ENCODE results near the gene BRPF3.

Gene BRPF3

DNA sequence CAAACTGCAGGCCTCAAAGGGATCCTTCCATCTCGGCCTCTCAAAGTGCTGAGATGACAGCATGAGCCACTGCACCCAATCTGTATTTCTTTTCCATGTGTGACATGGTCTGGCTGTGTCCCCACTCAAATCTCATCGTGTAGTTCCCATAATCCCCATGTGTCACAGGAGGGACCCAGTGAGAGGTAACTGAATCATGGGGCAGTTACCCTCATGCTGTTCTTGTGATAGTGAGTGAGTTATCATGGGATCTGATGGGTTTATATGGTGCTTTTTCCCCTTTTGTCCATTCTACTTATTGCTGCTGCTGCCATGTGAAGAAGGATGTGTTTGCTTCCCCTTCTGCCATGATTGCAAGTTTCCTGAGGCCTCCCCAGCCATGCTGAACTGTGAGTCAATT is 10.3 kb upstream of the BRPF3 start:
- H3K4me3 ChIP-seq (ENCODE audit: low read length) = no peak overlapping the region
- TF ChIP-seq CTCF (conservative IDR thresholded peaks at IDR 0.05; ENCODE audit: low read depth, low read length) = no peak
- DNase-seq (ENCODE audit: low read depth) = no peak

DNA sequence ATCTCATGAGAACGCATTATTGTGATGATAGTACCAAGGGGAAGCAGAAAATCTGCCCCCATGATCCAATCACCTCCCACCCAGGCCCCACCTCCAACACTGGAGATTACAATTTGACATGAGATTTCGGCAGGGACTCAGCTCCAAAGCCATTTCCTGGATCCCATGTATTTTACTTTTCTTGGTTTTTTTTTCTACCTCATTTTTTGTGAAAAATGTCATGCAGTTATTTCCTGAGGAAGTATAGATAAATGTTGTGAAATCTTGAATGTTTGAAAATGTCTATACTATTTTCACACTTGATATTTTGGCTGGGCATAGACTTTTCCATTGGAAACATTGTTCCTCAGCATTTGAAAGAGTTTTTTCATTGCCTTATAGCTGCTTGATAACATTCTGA is 9.1 kb upstream of the BRPF3 start:
- H3K4me3 ChIP-seq (ENCODE audit: low read length) = no peak overlapping the region
- TF ChIP-seq CTCF (conservative IDR thresholded peaks at IDR 0.05; ENCODE audit: low read depth, low read length) = no peak
- DNase-seq (ENCODE audit: low read depth) = no peak

GRCh38 chr6:36195471-36196112 is 952 bp upstream of the BRPF3 start:
- no peak for TF ChIP-seq CTCF (conservative IDR thresholded peaks at IDR 0.05; ENCODE audit: low read depth, low read length)
- no peak for DNase-seq (ENCODE audit: low read depth)

GRCh38 chr6:36196880-36197548 is 470 bp downstream of the BRPF3 start:
- peak overlapping the region; percentile 85 for H3K4me3 ChIP-seq (ENCODE audit: low read length)
- TF ChIP-seq CTCF (conservative IDR thresholded peaks at IDR 0.05; ENCODE audit: low read depth, low read length) = no peak
- DNase-seq (ENCODE audit: low read depth) = peak; percentile 86

More at GRCh38 chr6:36195471-36196112, 952 bp upstream of the BRPF3 start:
- H3K4me3 ChIP-seq (ENCODE audit: low read length) = peak overlapping the region; percentile 85

DNA sequence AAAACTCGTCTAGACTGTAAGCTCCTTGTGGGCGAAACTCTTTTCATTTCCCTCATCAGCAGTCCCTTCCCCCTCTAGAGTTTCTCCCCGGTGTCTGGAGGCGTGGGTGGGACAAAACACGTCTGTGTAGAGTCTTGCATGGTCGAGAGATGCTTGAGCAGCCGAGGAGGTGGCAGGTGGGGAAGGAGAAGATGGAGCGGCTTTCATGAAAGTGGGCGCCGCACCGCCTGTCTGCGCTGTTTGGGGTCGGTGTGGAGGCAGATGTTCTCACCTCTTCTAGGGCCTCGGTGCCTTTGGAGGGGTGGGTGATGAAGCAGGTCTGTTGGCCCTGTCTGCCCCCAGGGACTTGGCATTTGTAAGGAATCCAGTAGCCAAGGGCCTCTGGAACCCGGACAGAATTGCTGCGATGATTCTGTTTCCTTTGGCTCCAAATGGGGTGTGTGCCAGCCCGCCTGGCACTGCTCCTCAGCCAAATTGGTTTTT is 1.2 kb downstream of the BRPF3 start:
- TF ChIP-seq CTCF (conservative IDR thresholded peaks at IDR 0.05; ENCODE audit: low read depth, low read length) = no peak
- DNase-seq (ENCODE audit: low read depth) = no peak
- peak overlapping the region; percentile 85 for H3K4me3 ChIP-seq (ENCODE audit: low read length)

- no peak overlapping the region for H3K4me3 ChIP-seq (ENCODE audit: low read length)
- no peak for DNase-seq (ENCODE audit: low read depth)
- TF ChIP-seq CTCF (conservative IDR thresholded peaks at IDR 0.05; ENCODE audit: low read depth, low read length) = no peak
Observed at GRCh38 chr6:36198986-36199385, 2.4 kb downstream of the BRPF3 start.
